DMS153 (cell line): ENCODE measurements around the gene MPPED1.

ENCODE experiments used
- DNase-seq: peaks from one replicate; lab custom pipeline; 2025; lab: John Stamatoyannopoulos, UW

MPPED1 gene

GRCh38 chr22:43411040-43411868 lies 560 bp upstream of the MPPED1 start:
- DNase-seq = no peak

GRCh38 chr22:43412808-43413795 lies 1.3 kb downstream of the MPPED1 start:
- peak; percentile 61 for DNase-seq

DNA sequence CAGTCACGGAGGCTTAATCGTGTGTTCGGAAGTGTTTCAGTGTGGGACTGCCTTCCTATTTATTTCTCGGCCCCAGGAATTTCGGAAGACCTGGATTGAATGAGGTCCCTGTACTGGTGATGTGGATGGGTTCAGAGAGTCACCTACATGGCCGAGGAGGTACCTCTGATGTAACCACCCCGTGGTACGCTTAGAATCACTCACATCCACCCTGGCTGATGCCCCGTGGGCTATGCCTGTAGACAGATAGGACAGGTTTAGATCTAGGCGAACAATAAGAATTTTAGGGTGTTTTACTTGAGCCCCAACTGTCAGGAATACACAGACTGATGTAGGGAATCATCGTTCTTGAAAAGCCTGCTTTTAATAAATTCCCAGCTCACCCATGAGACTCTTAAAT lies 2.0 kb downstream of the MPPED1 start:
- DNase-seq = no peak

DNA sequence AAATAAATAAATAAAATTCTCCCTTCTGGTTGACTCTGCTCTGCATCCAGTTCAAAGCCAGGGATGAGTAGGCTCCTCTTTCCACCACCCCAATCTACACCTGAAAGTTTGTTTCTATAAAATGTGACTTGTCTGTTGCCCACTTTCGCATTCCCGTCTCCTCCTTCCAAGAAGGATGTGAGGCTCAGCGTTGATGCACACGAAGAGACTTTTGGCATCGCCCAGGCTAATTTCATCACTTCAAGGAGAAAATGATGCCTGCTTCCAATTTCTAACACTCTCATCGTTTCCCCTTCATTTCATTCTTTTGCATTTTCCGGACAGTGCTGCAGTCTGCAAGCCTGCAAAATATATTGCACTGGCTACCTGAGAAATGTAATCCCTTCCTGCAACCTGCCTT lies 3.9 kb downstream of the MPPED1 start:
- DNase-seq = no peak

GRCh38 chr22:43417555-43417954 lies 5.7 kb downstream of the MPPED1 start:
- no peak for DNase-seq

DNA sequence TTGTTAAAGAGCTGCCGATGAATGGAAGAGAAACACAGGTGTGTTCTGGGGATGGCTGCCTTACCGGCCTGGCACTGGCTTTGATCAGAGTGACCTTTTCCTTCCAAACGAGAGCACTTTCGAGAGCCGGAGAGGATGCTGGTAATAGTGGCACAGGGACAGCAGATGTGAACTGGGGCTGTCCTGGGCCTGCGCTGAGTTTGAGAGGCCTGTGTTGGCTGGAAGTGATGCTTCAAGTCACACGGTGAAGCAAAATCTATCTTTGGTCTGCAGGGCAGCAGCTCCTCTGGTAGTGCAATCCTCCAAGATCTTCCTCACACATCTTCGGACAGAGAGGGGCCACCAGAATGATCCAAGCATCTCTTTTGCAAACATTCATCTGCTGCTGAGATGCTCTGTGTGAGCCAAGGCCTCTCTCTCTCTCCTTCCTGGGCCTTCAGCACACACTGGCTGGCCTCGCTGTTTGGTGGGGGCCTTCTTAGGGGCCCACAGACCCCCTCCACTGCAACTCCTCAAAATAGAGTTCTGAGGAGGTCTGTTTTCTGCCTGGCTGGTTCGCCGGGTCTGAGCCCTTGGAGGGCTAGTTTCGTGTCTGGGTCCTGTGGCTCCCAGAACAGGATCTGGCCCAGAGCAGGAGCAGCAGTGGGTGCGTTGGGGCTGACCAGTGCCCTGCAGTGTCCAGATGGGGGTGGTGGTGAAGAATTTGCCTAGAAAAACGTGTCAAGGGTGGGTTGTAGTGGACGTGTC lies 6.4 kb downstream of the MPPED1 start:
- no peak for DNase-seq

GRCh38 chr22:43419371-43420080 lies 7.7 kb downstream of the MPPED1 start:
- DNase-seq = no peak

- DNase-seq = no peak
These were observed 9.3 kb downstream of the MPPED1 start for GRCh38 chr22:43421046-43421665.

DNA sequence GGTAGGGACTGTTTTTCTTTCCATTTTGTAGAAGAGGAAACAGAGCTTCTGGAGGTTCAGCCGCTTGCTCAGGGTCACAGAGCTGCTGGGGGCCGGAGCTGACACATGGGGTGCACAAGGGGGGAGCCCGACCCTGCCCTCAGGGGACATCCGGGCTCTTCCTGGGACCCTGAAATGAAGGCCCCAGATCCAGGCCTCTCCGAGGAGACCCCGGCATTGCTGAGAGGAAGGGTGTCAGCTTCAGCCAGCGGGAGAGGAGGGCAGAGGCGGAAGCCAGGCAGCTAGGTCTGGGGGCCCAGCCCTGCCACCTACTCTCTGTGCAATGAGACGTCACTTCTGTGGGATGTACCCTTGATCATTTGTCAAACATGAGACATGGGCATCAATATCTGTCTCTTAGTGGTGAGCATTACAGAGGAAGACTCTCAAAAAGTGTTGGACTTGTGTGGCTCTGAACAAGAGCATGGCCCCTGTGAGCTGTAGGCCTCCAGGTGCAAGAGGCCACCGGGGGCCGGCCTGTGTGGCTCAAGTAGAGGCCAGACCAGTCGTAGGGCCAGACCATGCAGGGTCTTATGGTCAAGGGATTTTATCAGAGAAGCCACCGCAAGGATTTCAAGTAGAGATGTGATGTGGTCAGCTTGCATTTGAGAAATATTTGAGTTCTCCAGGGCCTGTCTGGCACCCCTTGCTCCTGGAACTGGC lies 10.3 kb downstream of the MPPED1 start:
- DNase-seq = no peak

GRCh38 chr22:43423046-43423445 lies 11.2 kb downstream of the MPPED1 start:
- DNase-seq = no peak

DNA sequence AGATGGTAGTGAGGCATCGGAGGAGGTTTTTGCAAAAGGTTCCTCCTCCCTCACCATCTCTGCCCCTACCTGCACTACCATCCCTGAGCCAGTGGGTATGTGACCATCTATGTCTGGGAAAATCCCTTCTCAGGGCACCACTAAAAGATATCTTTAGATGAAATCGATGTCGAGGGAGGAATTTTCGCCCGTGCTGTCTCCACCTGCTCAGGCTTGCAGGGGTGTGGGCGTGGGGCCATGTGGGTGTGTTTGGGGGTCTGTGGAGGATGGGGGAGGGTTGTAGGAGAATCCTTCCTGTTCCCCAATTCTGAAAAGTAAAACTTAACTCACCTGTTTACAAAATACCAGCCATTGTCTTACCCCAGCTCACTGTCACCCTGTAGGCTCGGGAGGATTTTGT lies 12.4 kb downstream of the MPPED1 start:
- no peak for DNase-seq

- no peak for DNase-seq
These were observed 13.1 kb downstream of the MPPED1 start for GRCh38 chr22:43424666-43425630.

DNA sequence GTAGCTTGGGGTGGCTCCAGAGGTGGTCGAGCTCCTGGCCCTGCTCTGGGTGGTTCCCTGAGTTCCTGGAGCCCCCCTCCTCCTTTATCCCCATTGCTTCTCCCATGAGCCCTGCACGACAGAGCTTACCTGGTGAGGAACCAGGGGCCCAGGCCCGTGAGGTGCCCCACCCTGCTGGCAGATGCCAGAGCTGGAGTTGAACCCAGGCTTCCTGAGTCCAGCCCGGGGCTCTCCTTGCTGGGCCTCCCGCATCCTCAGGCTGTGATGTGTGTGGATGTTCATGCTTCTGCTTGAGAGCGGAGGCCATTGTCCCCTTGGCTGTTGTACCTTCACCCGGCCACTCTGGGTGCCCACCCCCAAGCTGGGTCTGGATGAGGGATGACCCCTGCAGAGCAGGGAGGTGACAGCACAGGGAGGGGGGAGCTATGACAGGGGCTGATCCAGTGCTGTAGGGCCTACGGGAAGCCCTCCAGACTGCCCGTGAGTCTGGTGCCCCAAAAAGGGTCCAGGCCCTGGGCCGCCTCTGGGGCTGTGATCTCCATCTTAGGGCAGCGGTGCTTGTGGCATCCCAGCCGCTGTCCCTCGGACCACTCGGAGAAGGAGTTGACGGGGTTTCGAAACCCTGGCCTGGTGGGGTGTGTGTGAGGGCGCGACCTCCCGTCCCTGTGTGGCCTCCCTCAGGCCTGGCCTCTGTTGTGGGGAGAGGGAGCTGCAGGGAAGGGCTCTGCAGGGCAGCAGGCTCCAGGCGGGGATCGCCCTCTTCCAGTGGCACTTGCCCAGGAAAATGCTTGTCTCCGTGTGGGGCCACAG lies 14.4 kb downstream of the MPPED1 start:
- no peak for DNase-seq

DNA sequence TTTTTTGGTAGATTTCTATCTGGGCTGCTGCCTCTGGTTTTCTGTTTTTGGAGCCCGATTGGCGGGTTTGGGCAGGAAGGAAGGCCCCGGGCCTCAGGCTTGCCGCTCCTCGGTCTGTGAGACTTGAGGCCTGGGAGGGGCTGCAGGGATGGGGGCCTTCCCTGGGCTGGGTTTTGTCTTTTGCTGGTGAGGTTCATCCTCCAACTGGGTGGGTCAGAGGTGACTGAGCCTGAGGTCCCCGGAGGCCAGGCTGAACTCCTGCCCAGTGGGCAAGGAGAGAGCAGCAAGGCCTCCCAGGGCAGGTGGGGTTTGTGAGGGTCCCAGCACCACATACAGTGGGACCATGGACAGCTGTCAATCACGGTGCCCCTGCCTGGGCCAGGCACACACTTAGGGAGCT lies 15.0 kb downstream of the MPPED1 start:
- DNase-seq = no peak

DNA sequence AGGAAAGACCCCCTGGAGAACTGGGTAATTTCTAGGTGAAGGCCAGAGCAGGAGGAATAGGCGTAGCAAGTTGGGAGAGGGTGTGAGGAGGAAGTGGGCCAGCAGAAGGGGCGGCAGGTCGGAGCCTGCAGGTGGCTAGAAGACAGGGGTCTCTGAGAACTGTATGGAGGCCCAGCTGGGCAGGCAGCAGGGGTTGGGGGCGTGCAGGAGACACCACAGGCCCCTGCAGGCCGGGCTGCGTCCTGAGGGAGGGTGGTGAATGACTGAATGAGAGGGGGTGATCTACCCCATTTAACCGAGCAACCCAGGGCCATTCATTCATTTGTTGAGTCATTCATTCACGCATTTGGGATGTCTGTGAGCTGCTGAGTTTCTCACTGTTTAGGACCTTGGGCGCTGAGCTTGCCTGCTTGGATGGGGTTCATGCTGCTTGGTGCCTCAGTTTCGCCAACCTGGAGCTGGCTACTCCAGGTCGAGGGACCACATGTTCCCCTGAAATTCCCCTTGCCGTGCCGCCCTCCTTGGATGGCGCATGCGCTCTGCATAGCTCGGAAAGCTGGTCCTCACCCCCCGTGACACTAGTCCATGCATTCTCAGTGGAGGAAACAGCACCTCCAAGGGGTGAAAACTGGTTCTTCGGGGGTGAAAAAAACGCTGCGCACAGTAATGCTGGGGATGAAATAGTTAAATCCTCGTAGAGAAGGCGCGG lies 15.6 kb downstream of the MPPED1 start:
- no peak for DNase-seq

DNA sequence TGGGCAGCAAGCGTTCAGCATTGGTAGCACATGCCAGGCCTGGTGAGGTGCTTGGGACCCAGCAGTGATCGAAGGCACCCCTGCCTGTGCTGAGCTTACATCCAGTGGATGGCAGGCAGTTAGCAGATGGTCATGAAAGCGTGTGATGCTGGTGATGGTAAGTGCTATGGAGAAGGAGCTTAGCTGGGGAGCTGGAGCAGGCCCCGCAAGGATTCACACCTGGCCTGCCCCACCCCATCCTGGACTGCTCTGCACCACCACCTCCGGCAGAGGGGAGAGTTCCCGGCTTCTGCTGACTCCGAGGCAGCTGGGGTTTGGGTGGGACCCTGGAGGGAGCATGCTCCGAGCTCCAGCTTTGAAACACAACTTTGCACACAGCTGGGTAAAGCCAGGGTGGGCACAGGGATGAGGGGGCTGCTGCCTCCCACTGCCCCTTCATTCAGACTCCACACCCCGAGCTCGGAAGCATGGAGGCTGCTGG lies 16.2 kb downstream of the MPPED1 start:
- no peak for DNase-seq

- DNase-seq = no peak
These were observed 16.7 kb downstream of the MPPED1 start for GRCh38 chr22:43428521-43428920.

- no peak for DNase-seq
These were observed 17.6 kb downstream of the MPPED1 start for GRCh38 chr22:43429426-43429825.
